Fibroblast of lung (primary cell): Measurements from ENCODE around the gene PCMTD2.

ENCODE experiments used
- EZH2 ChIP-seq: IDR thresholded peaks from 2 replicates; pipeline ENCODE4 v1.5.1; 2012; ENCODE audit warnings: low read length, control low read depth, mild to moderate bottlenecking; ENCODE audit errors: missing control alignments
- TF ChIP-seq, protein P1 (sequence below), 2 donors: IDR thresholded peaks in 1 of 2; conservative IDR thresholded peaks in 1 of 2; 1 replicate in 1 of 2; 2 replicates in 1 of 2; pipeline ENCODE4 v1.5.1; 2011 to 2012; ENCODE audit warnings: low read length in 2 of 2, control low read depth in 1 of 2, inconsistent platforms in 1 of 2, low read depth in 1 of 2, mild to moderate bottlenecking in 1 of 2

DNA sequence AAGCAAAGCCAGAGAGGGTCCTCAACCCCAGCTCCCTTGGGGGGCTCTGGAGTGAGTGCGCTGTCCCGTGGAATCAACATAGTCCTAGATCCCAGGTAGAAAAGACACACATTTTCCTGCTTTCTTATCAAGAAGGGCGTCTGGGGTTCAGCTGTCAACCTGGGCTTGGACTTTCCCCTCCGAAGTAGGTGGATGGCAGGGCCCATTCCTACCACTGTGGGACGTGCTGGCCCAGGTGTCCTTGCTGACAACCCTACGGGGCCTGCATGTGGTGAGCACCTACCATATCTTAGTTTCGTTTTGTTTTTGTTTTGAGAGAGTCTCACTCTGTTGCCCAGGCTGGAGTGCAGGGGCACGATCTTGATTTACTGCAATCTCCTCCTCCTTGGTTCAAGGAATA is 48.9 kb upstream of the PCMTD2 start:
- TF ChIP-seq, protein P1, sequence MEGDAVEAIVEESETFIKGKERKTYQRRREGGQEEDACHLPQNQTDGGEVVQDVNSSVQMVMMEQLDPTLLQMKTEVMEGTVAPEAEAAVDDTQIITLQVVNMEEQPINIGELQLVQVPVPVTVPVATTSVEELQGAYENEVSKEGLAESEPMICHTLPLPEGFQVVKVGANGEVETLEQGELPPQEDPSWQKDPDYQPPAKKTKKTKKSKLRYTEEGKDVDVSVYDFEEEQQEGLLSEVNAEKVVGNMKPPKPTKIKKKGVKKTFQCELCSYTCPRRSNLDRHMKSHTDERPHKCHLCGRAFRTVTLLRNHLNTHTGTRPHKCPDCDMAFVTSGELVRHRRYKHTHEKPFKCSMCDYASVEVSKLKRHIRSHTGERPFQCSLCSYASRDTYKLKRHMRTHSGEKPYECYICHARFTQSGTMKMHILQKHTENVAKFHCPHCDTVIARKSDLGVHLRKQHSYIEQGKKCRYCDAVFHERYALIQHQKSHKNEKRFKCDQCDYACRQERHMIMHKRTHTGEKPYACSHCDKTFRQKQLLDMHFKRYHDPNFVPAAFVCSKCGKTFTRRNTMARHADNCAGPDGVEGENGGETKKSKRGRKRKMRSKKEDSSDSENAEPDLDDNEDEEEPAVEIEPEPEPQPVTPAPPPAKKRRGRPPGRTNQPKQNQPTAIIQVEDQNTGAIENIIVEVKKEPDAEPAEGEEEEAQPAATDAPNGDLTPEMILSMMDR (conservative IDR thresholded peaks at IDR 0.05 in 1 of 2, IDR thresholded peaks at IDR 0.05 in 1 of 2; ENCODE audit: low read depth in 1 of 2, low read length in 2 of 2): no peak
- no peak for TF ChIP-seq EZH2
